ENCODE measurements around the gene ANKRD52. TPM values are rescaled to one million over a fixed set of nuclear protein-coding genes. Genes with fewer than 3 reads are reported as not detected.

Gene ANKRD52
- total and polyA plus RNA-seq, 2 of the 8 experiments (the other 6 are each of a cell fraction or from before 2014, with no cell fraction given), result 14.0 to 36.3 TPM

DNA sequence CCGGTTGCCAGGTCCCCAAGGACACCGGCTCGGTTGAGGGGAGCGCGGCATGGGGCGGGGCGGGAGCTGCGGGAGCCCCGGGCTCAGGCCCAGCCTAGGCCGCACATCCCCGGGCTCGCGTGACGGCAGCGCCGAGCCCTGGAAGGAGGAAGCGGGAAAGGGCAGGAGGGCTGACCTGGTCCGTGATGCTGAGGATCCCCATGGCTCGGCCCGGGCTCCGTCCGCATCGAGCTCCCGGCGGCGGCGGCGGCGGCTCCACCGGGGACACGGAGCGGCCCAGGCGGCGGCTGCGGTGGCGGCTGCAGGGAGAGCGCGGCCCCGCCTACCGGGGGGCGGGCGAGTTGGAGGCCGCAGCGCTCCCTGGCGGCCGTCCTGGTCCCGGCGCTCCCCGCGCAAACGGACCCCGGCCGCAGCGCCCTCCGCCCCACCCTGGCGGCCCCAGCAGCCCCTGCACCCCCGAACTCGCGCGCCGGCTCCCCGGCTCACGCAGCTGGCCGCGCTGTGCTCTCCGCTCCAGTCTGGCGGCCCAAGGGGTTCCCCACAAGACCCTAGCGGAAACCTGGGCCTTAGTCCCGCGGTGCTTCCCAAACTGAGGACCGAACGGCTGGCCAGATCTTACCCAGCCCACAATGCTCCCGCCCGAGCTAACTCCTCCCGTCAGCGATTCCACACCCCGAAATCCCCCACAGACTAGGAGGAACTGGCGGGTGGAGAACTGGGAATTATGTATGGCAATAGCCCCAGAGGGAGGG lies at the start of gene ANKRD52 (continued):
- TF ChIP-seq CREB1 (IDR thresholded peaks at IDR 0.05) (0 out of 2 replicates have a peak, but pooled peaks have one; percentile 5), HDAC6 (IDR thresholded peaks at IDR 0.05; ENCODE audit: low read depth, low read length) (no peak), EP300 (IDR thresholded peaks at IDR 0.05; ENCODE audit: borderline replicate concordance in 1 of 2, low read depth in 2 of 2, low read length in 2 of 2) (peak in 1 of 2 experiments; percentile 23; a peak in 1 of 3 replicates), SAP30 (IDR thresholded peaks at IDR 0.05; ENCODE audit: insufficient read depth, insufficient replicate concordance, low read length) (peak; percentile 67), NANOG (IDR thresholded peaks at IDR 0.05; ENCODE audit: insufficient read depth, low read depth, low read length, poor library complexity, severe bottlenecking) (peak; percentile 2), CHD1 (IDR thresholded peaks at IDR 0.05; ENCODE audit: low read depth, low read length) (no peak), NRF1 (IDR thresholded peaks at IDR 0.05; ENCODE audit: low read depth, low read length) (no peak), SIRT6 (IDR thresholded peaks at IDR 0.05; ENCODE audit: low read length) (no peak), KDM4A (IDR thresholded peaks at IDR 0.05; ENCODE audit: low read depth, low read length, severe bottlenecking) (peak; percentile 77), POLR2A (IDR thresholded peaks at IDR 0.05; ENCODE audit: control extremely low read depth in 1 of 2, low read depth in 2 of 2, low read length in 2 of 2) (peak in 1 of 2 experiments; percentile 28; a peak in 2 of 3 replicates), GTF2F1 (IDR thresholded peaks at IDR 0.05; ENCODE audit: borderline replicate concordance, low read depth, low read length) (no peak), PHF8 (conservative IDR thresholded peaks at IDR 0.05; ENCODE audit: low read depth, low read length) (peak; percentile 78), SP1 (IDR thresholded peaks at IDR 0.05; ENCODE audit: low read depth, low read length) (no peak; the same call in 1 of the 2 replicates), TBP (IDR thresholded peaks at IDR 0.05; ENCODE audit: low read depth, low read length) (no peak), BACH1 (IDR thresholded peaks at IDR 0.05; ENCODE audit: low read length) (peak; percentile 61; the same call in 1 of the 2 replicates)
- TF ChIP-seq, protein P1, sequence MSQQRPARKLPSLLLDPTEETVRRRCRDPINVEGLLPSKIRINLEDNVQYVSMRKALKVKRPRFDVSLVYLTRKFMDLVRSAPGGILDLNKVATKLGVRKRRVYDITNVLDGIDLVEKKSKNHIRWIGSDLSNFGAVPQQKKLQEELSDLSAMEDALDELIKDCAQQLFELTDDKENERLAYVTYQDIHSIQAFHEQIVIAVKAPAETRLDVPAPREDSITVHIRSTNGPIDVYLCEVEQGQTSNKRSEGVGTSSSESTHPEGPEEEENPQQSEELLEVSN (IDR thresholded peaks at IDR 0.05), result no peak
- TF ChIP-seq, protein P2, sequence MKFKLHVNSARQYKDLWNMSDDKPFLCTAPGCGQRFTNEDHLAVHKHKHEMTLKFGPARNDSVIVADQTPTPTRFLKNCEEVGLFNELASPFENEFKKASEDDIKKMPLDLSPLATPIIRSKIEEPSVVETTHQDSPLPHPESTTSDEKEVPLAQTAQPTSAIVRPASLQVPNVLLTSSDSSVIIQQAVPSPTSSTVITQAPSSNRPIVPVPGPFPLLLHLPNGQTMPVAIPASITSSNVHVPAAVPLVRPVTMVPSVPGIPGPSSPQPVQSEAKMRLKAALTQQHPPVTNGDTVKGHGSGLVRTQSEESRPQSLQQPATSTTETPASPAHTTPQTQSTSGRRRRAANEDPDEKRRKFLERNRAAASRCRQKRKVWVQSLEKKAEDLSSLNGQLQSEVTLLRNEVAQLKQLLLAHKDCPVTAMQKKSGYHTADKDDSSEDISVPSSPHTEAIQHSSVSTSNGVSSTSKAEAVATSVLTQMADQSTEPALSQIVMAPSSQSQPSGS (IDR thresholded peaks at IDR 0.05; ENCODE audit: low read length), result no peak
- TF ChIP-seq, protein P3, sequence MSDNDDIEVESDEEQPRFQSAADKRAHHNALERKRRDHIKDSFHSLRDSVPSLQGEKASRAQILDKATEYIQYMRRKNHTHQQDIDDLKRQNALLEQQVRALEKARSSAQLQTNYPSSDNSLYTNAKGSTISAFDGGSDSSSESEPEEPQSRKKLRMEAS (IDR thresholded peaks at IDR 0.05), result peak; percentile 5; the same call in 1 of the 2 replicates
- TF ChIP-seq, protein P4, sequence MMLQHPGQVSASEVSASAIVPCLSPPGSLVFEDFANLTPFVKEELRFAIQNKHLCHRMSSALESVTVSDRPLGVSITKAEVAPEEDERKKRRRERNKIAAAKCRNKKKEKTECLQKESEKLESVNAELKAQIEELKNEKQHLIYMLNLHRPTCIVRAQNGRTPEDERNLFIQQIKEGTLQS (IDR thresholded peaks at IDR 0.05; ENCODE audit: insufficient read depth, low read depth, low read length), result no peak
- TF ChIP-seq, protein P5, sequence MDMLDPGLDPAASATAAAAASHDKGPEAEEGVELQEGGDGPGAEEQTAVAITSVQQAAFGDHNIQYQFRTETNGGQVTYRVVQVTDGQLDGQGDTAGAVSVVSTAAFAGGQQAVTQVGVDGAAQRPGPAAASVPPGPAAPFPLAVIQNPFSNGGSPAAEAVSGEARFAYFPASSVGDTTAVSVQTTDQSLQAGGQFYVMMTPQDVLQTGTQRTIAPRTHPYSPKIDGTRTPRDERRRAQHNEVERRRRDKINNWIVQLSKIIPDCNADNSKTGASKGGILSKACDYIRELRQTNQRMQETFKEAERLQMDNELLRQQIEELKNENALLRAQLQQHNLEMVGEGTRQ (IDR thresholded peaks at IDR 0.05; ENCODE audit: low read length), result no peak

All from H1 (cell line).